GM23338 (cell line): Measurements from ENCODE around the gene DNAH17. TPM values are rescaled to one million over a fixed set of nuclear protein-coding genes. Genes with fewer than 3 reads are reported as not detected.

ENCODE experiments used
- ATAC-seq: fragments of 200-7000 bp; cut with Tn5 transposase; 3 replicates; pipeline ENCODE4 v1.9.1; 2020
- DNase-seq: peaks from one replicate; pipeline ENCODE4 v3.0.0-alpha.2; 2015; ENCODE audit warnings: low spot score
- H2AFZ ChIP-seq: fragments of 200-600 bp; sonication (generic); 2 replicates; pipeline ENCODE4 v1.8.0; 2016; ENCODE audit warnings: antibody characterized with exemption, mild to moderate bottlenecking, moderate library complexity
- H3F3A ChIP-seq: fragments of 200-600 bp; sonication (generic); replicated peaks from 2 replicates; pipeline ENCODE4 v1.8.0; 2017; ENCODE audit warnings: antibody characterized with exemption, mixed run types, low read depth
- H3K27ac ChIP-seq: fragments of 200-600 bp; sonication (generic); 2 replicates; pipeline ENCODE4 v1.6.1; 2016; ENCODE audit warnings: low read depth
- H3K27me3 ChIP-seq: fragments of 200-600 bp; sonication (generic); 2 replicates; pipeline ENCODE4 v1.8.0; 2016; ENCODE audit warnings: mild to moderate bottlenecking, mixed run types, moderate library complexity; ENCODE audit not compliant: insufficient read depth
- H3K36me3 ChIP-seq: fragments of 200-600 bp; sonication (generic); 2 replicates; pipeline ENCODE4 v1.8.0; 2016; ENCODE audit warnings: mild to moderate bottlenecking; ENCODE audit not compliant: insufficient read depth
- H3K4me1 ChIP-seq: fragments of 200-600 bp; sonication (generic); 2 replicates; pipeline ENCODE4 v1.8.0; 2016; ENCODE audit warnings: mild to moderate bottlenecking, moderate library complexity; ENCODE audit not compliant: insufficient read depth
- H3K4me2 ChIP-seq: fragments of 200-600 bp; sonication (generic); 2 replicates; pipeline ENCODE4 v1.7.1; 2017; ENCODE audit warnings: mixed run types
- H3K4me3 ChIP-seq: fragments of 200-600 bp; sonication (generic); 2 replicates; pipeline ENCODE4 v1.6.1; 2016; ENCODE audit warnings: mixed run types
- H3K79me2 ChIP-seq: fragments of 200-600 bp; sonication (generic); replicated peaks from 2 replicates; pipeline ENCODE4 v1.8.0; 2017; ENCODE audit warnings: mild to moderate bottlenecking; ENCODE audit not compliant: insufficient read depth
- H3K9me2 ChIP-seq: fragments of 200-600 bp; sonication (generic); 2 replicates; pipeline ENCODE4 v1.8.0; 2017; ENCODE audit not compliant: insufficient read depth
- H4K20me1 ChIP-seq: fragments of 200-600 bp; sonication (generic); replicated peaks from 2 replicates; pipeline ENCODE4 v1.8.0; 2017; ENCODE audit warnings: mild to moderate bottlenecking; ENCODE audit not compliant: insufficient read depth
- H3K27ac Mint-ChIP-seq: 2 replicates; pipeline ENCODE4 v1.8.0; 2020; ENCODE audit warnings: inconsistent platforms, mild to moderate bottlenecking, moderate library complexity, mixed read lengths
- H3K27me3 Mint-ChIP-seq: 3 replicates; pipeline ENCODE4 v1.8.0; 2022; ENCODE audit warnings: low read depth, mild to moderate bottlenecking, moderate library complexity, mixed read lengths, inconsistent platforms; ENCODE audit not compliant: insufficient read depth, poor library complexity
- H3K36me3 Mint-ChIP-seq: 3 replicates; pipeline ENCODE4 v1.8.0; 2021; ENCODE audit warnings: low read depth, mild to moderate bottlenecking, inconsistent platforms, moderate library complexity, mixed read lengths
- H3K4me1 Mint-ChIP-seq: 3 replicates; pipeline ENCODE4 v1.8.0; 2020; ENCODE audit warnings: mild to moderate bottlenecking, inconsistent platforms, mixed read lengths
- H3K4me3 Mint-ChIP-seq: 3 replicates; pipeline ENCODE4 v1.8.0; 2021; ENCODE audit warnings: moderate library complexity, mild to moderate bottlenecking, inconsistent platforms, mixed read lengths
- H3K9me3 Mint-ChIP-seq: 3 replicates; pipeline ENCODE4 v1.8.0; 2020; ENCODE audit warnings: moderate library complexity, mild to moderate bottlenecking, inconsistent platforms, mixed read lengths
- CREB1 ChIP-seq: fragments of 250-450 bp; sonication (Bioruptor Pico); IDR thresholded peaks from 2 replicates; pipeline ENCODE4 v1.5.0; 2020; ENCODE audit warnings: low read depth, mild to moderate bottlenecking, moderate library complexity
- CTCF ChIP-seq, 2 experiments: fragments of 200-600 bp in 1 of 2; sonication (generic) in 1 of 2; conservative IDR thresholded peaks; 2 replicates each; pipeline versions ENCODE4 v1.5.1 to v1.6.1; 2016 to 2017; ENCODE audit warnings: antibody characterized with exemption in 2 of 2, low read depth in 2 of 2, mild to moderate bottlenecking in 2 of 2, moderate library complexity in 1 of 2
- ETS1 ChIP-seq: IDR thresholded peaks from 2 replicates; pipeline ENCODE4 v1.6.1; 2016; ENCODE audit warnings: antibody characterized with exemption
- EZH2 ChIP-seq: fragments of 200-600 bp; sonication (generic); IDR thresholded peaks from one replicate; pipeline ENCODE4 v1.8.0; 2017; ENCODE audit warnings: antibody characterized with exemption, mild to moderate bottlenecking, low read depth; ENCODE audit not compliant: unreplicated experiment
- EZH2phosphoT487 ChIP-seq: fragments of 200-600 bp; sonication (generic); IDR thresholded peaks from one replicate; pipeline ENCODE4 v1.8.1; 2018; ENCODE audit warnings: antibody characterized with exemption; ENCODE audit not compliant: unreplicated experiment
- JUNB ChIP-seq: IDR thresholded peaks from one replicate; pipeline ENCODE4 v1.6.1; 2016; ENCODE audit warnings: antibody characterized with exemption; ENCODE audit not compliant: unreplicated experiment
- NANOG ChIP-seq: IDR thresholded peaks from 2 replicates; pipeline ENCODE4 v1.6.1; 2016; ENCODE audit warnings: antibody characterized with exemption, borderline replicate concordance
- POLR2AphosphoS5 ChIP-seq: IDR thresholded peaks from 2 replicates; pipeline ENCODE4 v1.6.1; 2016; ENCODE audit warnings: antibody characterized with exemption, low read depth
- REST ChIP-seq: IDR thresholded peaks from one replicate; pipeline ENCODE4 v1.6.1; 2018; ENCODE audit warnings: antibody characterized with exemption; ENCODE audit not compliant: unreplicated experiment
- STAT1 ChIP-seq: IDR thresholded peaks from one replicate; pipeline ENCODE4 v1.6.1; 2016; ENCODE audit warnings: antibody characterized with exemption; ENCODE audit not compliant: unreplicated experiment
- ZNF114 ChIP-seq: fragments of 250-450 bp; sonication (Bioruptor Pico); IDR thresholded peaks from 2 replicates; pipeline ENCODE4 v1.5.0; 2020; ENCODE audit warnings: mild to moderate bottlenecking, moderate library complexity
- ZNF331 ChIP-seq: fragments of 250-450 bp; sonication (Bioruptor Pico); IDR thresholded peaks from 2 replicates; pipeline ENCODE4 v1.5.0; 2020; ENCODE audit warnings: low read depth, mild to moderate bottlenecking, moderate library complexity
- ZNF462 ChIP-seq: fragments of 250-450 bp; sonication (Bioruptor Pico); IDR thresholded peaks from 2 replicates; pipeline ENCODE4 v1.5.0; 2020; ENCODE audit warnings: mild to moderate bottlenecking, moderate library complexity
- polyA plus RNA-seq: library from polyadenylated mRNA; unstranded; fragments of >200 nt; fragmentation: Nextera tagmentation; extraction: Ambion mirVana; gene quantifications from 2 replicates; pipeline ENCODE4 v1.2.1, GENCODE V29; 2016
- total RNA-seq: library from RNA; depleted of rRNA; stranded (reverse); fragments of >200 nt; shearing (Covaris generic); gene quantifications from 2 replicates; pipeline ENCODE4 v1.2.3, GENCODE V29; 2014

DNAH17 gene
- total and polyA plus RNA-seq, 2 experiments from 2014 or later: 0.59 to 2.0 TPM

GRCh38 chr17:78615631-78616030 is 38.4 kb upstream of the DNAH17 start:
- ATAC-seq (no peak), DNase-seq (no peak)
- Mint-ChIP-seq H3K4me3 (no peak overlapping the region), H3K36me3 (0 out of 3 replicates have a peak, but pooled peaks cover 2% of the 10 kb centered on the region), H3K27ac (no peak overlapping the region), H3K9me3 (peaks cover 3% of the 10 kb centered on the region; the same call in 1 of the 3 replicates), H3K4me1 (peaks cover 10% of the 10 kb centered on the region), H3K27me3 (peaks cover 8% of the 10 kb centered on the region)
- H3K9me2 ChIP-seq: no peaks in the 10 kb centered on the region
- no peaks in the 10 kb centered on the region for H3K79me2 ChIP-seq
- no peak overlapping the region for H3K4me2 ChIP-seq
- no peaks in the 10 kb centered on the region for H3K4me1 ChIP-seq
- H3K36me3 ChIP-seq: no peaks in the 10 kb centered on the region
- H4K20me1 ChIP-seq: no peaks in the 10 kb centered on the region
- H3K4me3 ChIP-seq: no peak overlapping the region
- TF ChIP-seq ETS1 (no peak), CTCF (conservative IDR thresholded peaks at IDR 0.05; ENCODE audit: low read depth in 2 of 2) (no peak), CREB1 (CRISPR knock-in tag) (no peak), JUNB (no peak), STAT1 (no peak), POLR2AphosphoS5 (no peak), ZNF114 (CRISPR knock-in tag) (no peak), EZH2 (no peak), NANOG (no peak), ZNF462 (CRISPR knock-in tag) (no peak), EZH2phosphoT487 (no peak), REST (no peak), ZNF331 (CRISPR knock-in tag) (no peak)
- H3F3A ChIP-seq: no peaks in the 10 kb centered on the region
- no peak overlapping the region for H2AFZ ChIP-seq
- no peaks in the 10 kb centered on the region for H3K27me3 ChIP-seq
- no peak overlapping the region for H3K27ac ChIP-seq
